Measurements from ENCODE around the gene SLC35E4.

GRCh38 chr22:30586414-30586813, 49.2 kb upstream of the SLC35E4 start:
- TF ChIP-seq CTCF (IDR thresholded peaks at IDR 0.05) (no peak), POLR2A (IDR thresholded peaks at IDR 0.05) (no peak)

Data from body of pancreas (tissue), 4 donors.